ENCODE data around the gene PEMT.

DNA sequence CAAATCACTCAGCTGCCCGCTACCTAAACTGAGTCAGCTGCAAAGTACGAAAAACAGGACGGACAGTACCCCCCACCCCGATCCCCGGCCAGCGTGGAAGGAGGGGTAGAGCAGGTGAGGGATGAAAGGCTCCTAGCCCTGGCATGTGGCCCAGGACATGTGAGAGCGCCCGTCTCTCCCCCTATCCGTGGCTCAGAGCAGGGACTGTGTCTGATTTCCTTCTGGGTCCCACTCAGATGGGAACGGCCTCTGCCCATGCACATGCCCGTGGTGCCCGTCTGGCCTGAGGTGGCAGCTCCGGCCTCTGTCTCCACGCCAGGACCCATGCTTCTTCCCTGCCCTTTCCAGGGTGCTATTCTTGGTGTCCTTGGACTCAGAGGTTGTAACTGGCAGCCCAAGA, 65.1 kb downstream of the PEMT start:
- TF ChIP-seq, protein P1, sequence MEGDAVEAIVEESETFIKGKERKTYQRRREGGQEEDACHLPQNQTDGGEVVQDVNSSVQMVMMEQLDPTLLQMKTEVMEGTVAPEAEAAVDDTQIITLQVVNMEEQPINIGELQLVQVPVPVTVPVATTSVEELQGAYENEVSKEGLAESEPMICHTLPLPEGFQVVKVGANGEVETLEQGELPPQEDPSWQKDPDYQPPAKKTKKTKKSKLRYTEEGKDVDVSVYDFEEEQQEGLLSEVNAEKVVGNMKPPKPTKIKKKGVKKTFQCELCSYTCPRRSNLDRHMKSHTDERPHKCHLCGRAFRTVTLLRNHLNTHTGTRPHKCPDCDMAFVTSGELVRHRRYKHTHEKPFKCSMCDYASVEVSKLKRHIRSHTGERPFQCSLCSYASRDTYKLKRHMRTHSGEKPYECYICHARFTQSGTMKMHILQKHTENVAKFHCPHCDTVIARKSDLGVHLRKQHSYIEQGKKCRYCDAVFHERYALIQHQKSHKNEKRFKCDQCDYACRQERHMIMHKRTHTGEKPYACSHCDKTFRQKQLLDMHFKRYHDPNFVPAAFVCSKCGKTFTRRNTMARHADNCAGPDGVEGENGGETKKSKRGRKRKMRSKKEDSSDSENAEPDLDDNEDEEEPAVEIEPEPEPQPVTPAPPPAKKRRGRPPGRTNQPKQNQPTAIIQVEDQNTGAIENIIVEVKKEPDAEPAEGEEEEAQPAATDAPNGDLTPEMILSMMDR (IDR thresholded peaks at IDR 0.05; ENCODE audit: insufficient read depth, low read length, poor library complexity, severe bottlenecking), result no peak
- TF ChIP-seq EZH2phosphoT487 (conservative IDR thresholded peaks at IDR 0.05; ENCODE audit: low read length), result no peak

Data from SU-DHL-6 (cell line).